ENCODE measurements around the gene ZEB2. TPM values are rescaled to one million over a fixed set of nuclear protein-coding genes. Genes with fewer than 3 reads are reported as not detected.

Gene ZEB2
- total and polyA plus RNA-seq, 10 of the 15 experiments (the other 5 are each of a cell fraction or from before 2014, with no cell fraction given) = 0.14 to 3.2 (median 0.84) TPM

GRCh38 chr2:144501627-144502026 is 18.3 kb downstream of the ZEB2 start:
- RAD21 ChIA-PET (ENCODE audit: unreplicated experiment) = no interaction called here
- H4K20me1 ChIP-seq (ENCODE audit: control insufficient read depth, insufficient read depth) = no peaks in the 10 kb centered on the region
- H3K36me3 ChIP-seq (ENCODE audit: control insufficient read depth in 2 of 2, insufficient read depth in 2 of 2, low read length in 1 of 2) = no peaks in the 10 kb centered on the region
- H3K27ac ChIP-seq (ENCODE audit: control insufficient read depth, insufficient read depth) = no peak overlapping the region
- H3K79me2 ChIP-seq (ENCODE audit: control insufficient read depth, insufficient read depth, low read length) = no peaks in the 10 kb centered on the region
- POLR2A ChIA-PET = no interaction called here
- 0% methylated on average over 1 of the region's 1 CpG for WGBS (ENCODE audit: insufficient coverage, insufficient replicate concordance, low lambda C conversion rate, missing lambda C conversion rate)
- intact Hi-C loops (cut with micrococcal nuclease; ENCODE audit: unreplicated experiment) (no loop called here), in situ Hi-C loops (cut with MboI) (no loop called here)
- peaks cover 0 to 4% of the 10 kb centered on the region in 2 experiments; a peak in 3 of 4 replicates for H3K27me3 ChIP-seq (replicated peaks in 1 of 2; ENCODE audit: control insufficient read depth in 2 of 2, insufficient read depth in 2 of 2, low read length in 1 of 2)
- no peaks in the 10 kb centered on the region for H3K9me3 ChIP-seq (replicated peaks; ENCODE audit: control insufficient read depth, insufficient read depth, low read length)
- BruUV-seq (replicated peaks) = no TSS peak
- no peak overlapping the region for H2AFZ ChIP-seq (ENCODE audit: control insufficient read depth, low read depth, low read length)
- ATAC-seq (no peak), DNase-seq (ENCODE audit: low read depth, low spot score) (no peak), FAIRE-seq (no peak)
- SMC1A ChIA-PET (ENCODE audit: uncharacterized antibody, unreplicated experiment) = interaction anchor here (0.7 kb wide), 1 partner anchor 158 kb away, joined by 3 read pairs; no protein-coding TSS in a partner anchor
- H3K4me3 ChIP-seq = no peak overlapping the region
- no peak overlapping the region for H3K4me2 ChIP-seq (ENCODE audit: control insufficient read depth, insufficient read depth)
- H3K9ac ChIP-seq (ENCODE audit: control insufficient read depth, insufficient read depth, low read length) = no peak overlapping the region
- no peak for TF ChIP-seq ZNF384 (IDR thresholded peaks at IDR 0.05; ENCODE audit: borderline replicate concordance, low read depth, low read length)
- no peak for TF ChIP-seq RUNX3 (IDR thresholded peaks at IDR 0.05; ENCODE audit: low read length)
- no peak for TF ChIP-seq IRF3 (IDR thresholded peaks at IDR 0.05)
- TF ChIP-seq POLR2AphosphoS5 (IDR thresholded peaks at IDR 0.05; ENCODE audit: low read length) = no peak
- TF ChIP-seq E2F8 (IDR thresholded peaks at IDR 0.05; ENCODE audit: low read depth, partially characterized antibody) = no peak
- TF ChIP-seq ZNF24 (IDR thresholded peaks at IDR 0.05) = no peak
- no peak for TF ChIP-seq ESRRA (IDR thresholded peaks at IDR 0.05; ENCODE audit: low read length)
- no peaks in the 10 kb centered on the region for H3K4me1 ChIP-seq (ENCODE audit: control insufficient read depth, insufficient read depth, low read length)
- CTCF ChIA-PET = interaction anchor here (1.1 kb wide), 1 partner anchor 10 kb away, joined by 3 read pairs; no protein-coding TSS in a partner anchor

All from GM12878 (cell line).